SU-DHL-6 (cell line): ENCODE results near the gene IPP.

ENCODE experiments used
- EZH2phosphoT487 ChIP-seq: fragments of 200-600 bp; sonication (generic), shearing (Covaris generic); conservative IDR thresholded peaks from 2 replicates; pipeline ENCODE4 v1.6.1; 2018; ENCODE audit warnings: mild to moderate bottlenecking, antibody characterized with exemption, low read length, moderate library complexity, mixed read lengths
- TF ChIP-seq, protein P1 (sequence below): fragments of 200-600 bp; sonication (generic); IDR thresholded peaks from one replicate; pipeline ENCODE4 v1.5.1; 2017; ENCODE audit warnings: antibody characterized with exemption, mild to moderate bottlenecking, low read length, moderate library complexity; ENCODE audit not compliant: insufficient read depth, poor library complexity, severe bottlenecking

DNA sequence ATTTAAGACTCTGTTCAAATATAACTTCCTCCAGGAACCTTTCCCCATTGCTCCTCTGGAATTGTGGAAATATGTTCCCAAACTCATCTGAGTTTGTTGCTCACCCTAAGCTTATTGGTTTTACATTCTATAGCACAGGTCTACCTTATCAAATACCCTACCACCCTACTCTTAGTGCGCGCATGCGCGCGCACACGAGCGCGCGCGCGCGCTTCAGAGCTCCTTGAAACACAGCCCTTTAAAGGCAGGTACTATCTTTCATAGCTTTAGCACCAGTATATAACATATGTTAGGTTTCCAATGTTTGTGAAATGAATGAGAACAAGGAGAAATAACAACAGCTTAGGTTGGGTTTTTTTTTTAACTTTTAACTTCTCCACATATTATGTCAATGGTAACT, 3.5 kb downstream of the IPP start:
- TF ChIP-seq, protein P1, sequence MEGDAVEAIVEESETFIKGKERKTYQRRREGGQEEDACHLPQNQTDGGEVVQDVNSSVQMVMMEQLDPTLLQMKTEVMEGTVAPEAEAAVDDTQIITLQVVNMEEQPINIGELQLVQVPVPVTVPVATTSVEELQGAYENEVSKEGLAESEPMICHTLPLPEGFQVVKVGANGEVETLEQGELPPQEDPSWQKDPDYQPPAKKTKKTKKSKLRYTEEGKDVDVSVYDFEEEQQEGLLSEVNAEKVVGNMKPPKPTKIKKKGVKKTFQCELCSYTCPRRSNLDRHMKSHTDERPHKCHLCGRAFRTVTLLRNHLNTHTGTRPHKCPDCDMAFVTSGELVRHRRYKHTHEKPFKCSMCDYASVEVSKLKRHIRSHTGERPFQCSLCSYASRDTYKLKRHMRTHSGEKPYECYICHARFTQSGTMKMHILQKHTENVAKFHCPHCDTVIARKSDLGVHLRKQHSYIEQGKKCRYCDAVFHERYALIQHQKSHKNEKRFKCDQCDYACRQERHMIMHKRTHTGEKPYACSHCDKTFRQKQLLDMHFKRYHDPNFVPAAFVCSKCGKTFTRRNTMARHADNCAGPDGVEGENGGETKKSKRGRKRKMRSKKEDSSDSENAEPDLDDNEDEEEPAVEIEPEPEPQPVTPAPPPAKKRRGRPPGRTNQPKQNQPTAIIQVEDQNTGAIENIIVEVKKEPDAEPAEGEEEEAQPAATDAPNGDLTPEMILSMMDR = no peak
- TF ChIP-seq EZH2phosphoT487 = no peak
